Epithelial cell of proximal tubule (primary cell): ENCODE results near the gene EXOC7. TPM values are rescaled to one million over a fixed set of nuclear protein-coding genes. Genes with fewer than 3 reads are reported as not detected.
A peak's percentile ranks its signal among the peaks of the same experiment; 100 is the strongest.

Experiments used
- DNase-seq: peaks from one replicate; pipeline ENCODE4 v3.0.0-alpha.2; 2011; ENCODE audit warnings: low read depth
- H3K4me3 ChIP-seq: 2 replicates; pipeline ENCODE4 v1.5.1; 2011; ENCODE audit warnings: low read depth, mild to moderate bottlenecking, low read length
- CTCF ChIP-seq: conservative IDR thresholded peaks from 2 replicates; pipeline ENCODE4 v1.5.1; 2012; ENCODE audit warnings: low read depth, mild to moderate bottlenecking, low read length
- total RNA-seq: library from RNA; depleted of rRNA; stranded (reverse); fragments of >200 nt; gene quantifications from 2 replicates; pipeline ENCODE4 v1.2.3, GENCODE V29; 2015

Gene EXOC7
- total RNA-seq, 1 donor from 2014 or later: 39.6 TPM

GRCh38 chr17:76148015-76148326 is 44.4 kb upstream of the EXOC7 start:
- no peak overlapping the region for H3K4me3 ChIP-seq
- no peak for DNase-seq
- TF ChIP-seq CTCF: no peak

- no peak overlapping the region for H3K4me3 ChIP-seq
- peak; percentile 57 for TF ChIP-seq CTCF
- no peak for DNase-seq
These were observed 43.8 kb upstream of the EXOC7 start for GRCh38 chr17:76147211-76148014.

GRCh38 chr17:76146053-76146851 is 42.7 kb upstream of the EXOC7 start:
- no peak for DNase-seq
- no peak for TF ChIP-seq CTCF
- H3K4me3 ChIP-seq: no peak overlapping the region

GRCh38 chr17:76145231-76146052 is 41.9 kb upstream of the EXOC7 start:
- no peak for DNase-seq
- no peak for TF ChIP-seq CTCF
- H3K4me3 ChIP-seq: no peak overlapping the region

GRCh38 chr17:76142585-76143041 is 39.0 kb upstream of the EXOC7 start:
- H3K4me3 ChIP-seq: no peak overlapping the region
- DNase-seq: no peak
- TF ChIP-seq CTCF: no peak

- no peak overlapping the region for H3K4me3 ChIP-seq
- no peak for TF ChIP-seq CTCF
- no peak for DNase-seq
These were observed 38.5 kb upstream of the EXOC7 start for GRCh38 chr17:76142039-76142584.
